IMR-90 (cell line): ENCODE results near the gene CACNA2D1. TPM values are rescaled to one million over a fixed set of nuclear protein-coding genes. Genes with fewer than 3 reads are reported as not detected.

Source experiments
- ATAC-seq: fragments of 200-7000 bp; cut with Tn5 transposase; 2 replicates; pipeline ENCODE4 v1.9.1; 2020; ENCODE audit warnings: low read depth, mild to moderate bottlenecking, moderate library complexity
- BruUV-seq: library from RNA; stranded (reverse); fragments of 400-500 nt; replicated peaks from 2 replicates; lab custom pipeline; 2021; lab: Mats Ljungman, UMichigan
- CTCF ChIA-PET: fragments of 300-600 bp; formaldehyde crosslinking; extraction: SDS; loops from one replicate; lab custom pipeline; 2021; ENCODE audit warnings: antibody characterized with exemption; lab: Yijun Ruan, JAX
- POLR2A ChIA-PET: fragments of 300-600 bp; sonication (Branson Sonifier 250); formaldehyde crosslinking; loops from one replicate; lab custom pipeline; 2022; ENCODE audit warnings: antibody characterized with exemption; ENCODE audit not compliant: unreplicated experiment; lab: Charles Lee
- DNase-seq: peaks from one replicate; pipeline ENCODE4 v3.0.0; 2013
- H2AFZ ChIP-seq: replicated peaks from 2 replicates; pipeline ENCODE3; 2013; ENCODE audit warnings: low read length, mild to moderate bottlenecking; ENCODE audit not compliant: poor library complexity
- H2AK5ac ChIP-seq: 2 replicates; pipeline ENCODE4 v1.6.1; 2013; ENCODE audit warnings: low read depth, low read length, inconsistent platforms
- H2AK9ac ChIP-seq: replicated peaks from 2 replicates; pipeline ENCODE3; 2013; ENCODE audit warnings: mild to moderate bottlenecking, low read depth, low read length, moderate library complexity; ENCODE audit not compliant: poor library complexity
- H2BK120ac ChIP-seq: 2 replicates; pipeline ENCODE4 v1.6.1; 2013; ENCODE audit warnings: low read depth, low read length, inconsistent platforms
- H2BK15ac ChIP-seq: 3 replicates; pipeline ENCODE4 v1.6.1; 2013; ENCODE audit warnings: low read depth, low read length, inconsistent platforms
- H2BK20ac ChIP-seq: 2 replicates; pipeline ENCODE4 v1.6.1; 2013; ENCODE audit warnings: low read depth, mild to moderate bottlenecking, inconsistent platforms, low read length, moderate library complexity
- H2BK5ac ChIP-seq: 2 replicates; pipeline ENCODE4 v1.6.1; 2013; ENCODE audit warnings: mild to moderate bottlenecking, low read depth, low read length, inconsistent platforms; ENCODE audit not compliant: poor library complexity, severe bottlenecking
- H3K14ac ChIP-seq: replicated peaks from 2 replicates; pipeline ENCODE4 v1.6.1; 2013; ENCODE audit warnings: low read depth, low read length, inconsistent platforms
- H3K18ac ChIP-seq: 2 replicates; pipeline ENCODE4 v1.6.1; 2013; ENCODE audit warnings: low read depth, low read length, control low read depth
- H3K23ac ChIP-seq: 2 replicates; pipeline ENCODE4 v1.6.1; 2013; ENCODE audit warnings: low read depth, low read length, inconsistent platforms
- H3K27ac ChIP-seq: 2 replicates; pipeline ENCODE4 v1.5.1; 2013; ENCODE audit warnings: mild to moderate bottlenecking, control low read depth, low read length; ENCODE audit not compliant: insufficient read depth
- H3K27me3 ChIP-seq: 2 replicates; pipeline ENCODE4 v1.6.1; 2013; ENCODE audit warnings: low read length; ENCODE audit not compliant: control insufficient read depth, insufficient read depth
- H3K36me3 ChIP-seq: 2 replicates; pipeline ENCODE4 v1.6.1; 2013; ENCODE audit warnings: low read length, mixed read lengths; ENCODE audit not compliant: control insufficient read depth, insufficient read depth
- H3K4ac ChIP-seq: 2 replicates; pipeline ENCODE4 v1.6.1; 2013; ENCODE audit warnings: low read depth, low read length, inconsistent platforms
- H3K4me1 ChIP-seq: 2 replicates; pipeline ENCODE4 v1.6.1; 2013; ENCODE audit warnings: low read length, mixed read lengths; ENCODE audit not compliant: control insufficient read depth, insufficient read depth
- H3K4me2 ChIP-seq: 2 replicates; pipeline ENCODE4 v1.6.1; 2013; ENCODE audit warnings: low read depth, mild to moderate bottlenecking, control low read depth, low read length, moderate library complexity
- H3K4me3 ChIP-seq: 2 replicates; pipeline ENCODE4 v1.5.1; 2013; ENCODE audit warnings: low read depth, mild to moderate bottlenecking, control low read depth, low read length, moderate library complexity; ENCODE audit not compliant: insufficient read depth
- H3K56ac ChIP-seq: 2 replicates; pipeline ENCODE4 v1.6.1; 2013; ENCODE audit warnings: low read length, inconsistent platforms; ENCODE audit not compliant: insufficient read depth; ENCODE audit errors: extremely low read depth
- H3K79me1 ChIP-seq, 2 experiments: 2 replicates each; pipeline ENCODE4 v1.6.1; 2013; ENCODE audit warnings: low read length in 2 of 2, inconsistent platforms in 1 of 2, low read depth in 1 of 2
- H3K9ac ChIP-seq: 2 replicates; pipeline ENCODE4 v1.6.1; 2013; ENCODE audit warnings: low read depth, low read length, control low read depth
- H3K9me1 ChIP-seq: 2 replicates; pipeline ENCODE4 v1.6.1; 2013; ENCODE audit warnings: low read length, inconsistent platforms; ENCODE audit not compliant: insufficient read depth
- H3K9me3 ChIP-seq: 2 replicates; pipeline ENCODE4 v1.6.1; 2013; ENCODE audit warnings: low read length; ENCODE audit not compliant: control insufficient read depth, insufficient read depth
- H4K20me1 ChIP-seq: 2 replicates; pipeline ENCODE4 v1.6.1; 2013; ENCODE audit warnings: low read length, inconsistent platforms; ENCODE audit not compliant: insufficient read depth
- H4K5ac ChIP-seq: 2 replicates; pipeline ENCODE4 v1.6.1; 2013; ENCODE audit warnings: mild to moderate bottlenecking, low read depth, low read length, control low read depth
- H4K8ac ChIP-seq, 2 experiments: 2 replicates each; pipeline ENCODE4 v1.6.1; 2013; ENCODE audit warnings: low read depth in 2 of 2, low read length in 2 of 2, control low read depth in 1 of 2, inconsistent platforms in 1 of 2
- H4K91ac ChIP-seq: 2 replicates; pipeline ENCODE4 v1.6.1; 2013; ENCODE audit warnings: low read depth, low read length, inconsistent platforms; ENCODE audit not compliant: insufficient read depth
- BHLHE40 ChIP-seq: fragments of 150-350 bp; IDR thresholded peaks from 2 replicates; pipeline ENCODE4 v1.6.1; 2016; ENCODE audit warnings: mild to moderate bottlenecking, low read depth, low read length
- CEBPB ChIP-seq: IDR thresholded peaks from 2 replicates; pipeline ENCODE4 v1.6.1; 2012; ENCODE audit warnings: low read depth, low read length, improper control_type of control experiment
- CHD1 ChIP-seq: IDR thresholded peaks from 2 replicates; pipeline ENCODE4 v1.6.1; 2012; ENCODE audit warnings: low read depth, low read length, improper control_type of control experiment
- FOS ChIP-seq: fragments of 150-350 bp; IDR thresholded peaks from 2 replicates; pipeline ENCODE4 v1.6.1; 2016; ENCODE audit warnings: low read depth, low read length
- MAFK ChIP-seq: IDR thresholded peaks from 2 replicates; pipeline ENCODE4 v1.6.1; 2012; ENCODE audit warnings: low read depth, low read length, improper control_type of control experiment
- MAZ ChIP-seq: IDR thresholded peaks from 2 replicates; pipeline ENCODE4 v1.6.1; 2012; ENCODE audit warnings: low read depth, mild to moderate bottlenecking, low read length, improper control_type of control experiment, moderate library complexity, borderline replicate concordance
- MXI1 ChIP-seq: IDR thresholded peaks from 2 replicates; pipeline ENCODE4 v1.6.1; 2012; ENCODE audit warnings: low read depth, mild to moderate bottlenecking, low read length, moderate library complexity, borderline replicate concordance
- NFE2L2 ChIP-seq: fragments of 150-350 bp; IDR thresholded peaks from 2 replicates; pipeline ENCODE4 v1.6.1; 2016; ENCODE audit warnings: low read depth, mild to moderate bottlenecking, low read length
- POLR2A ChIP-seq: IDR thresholded peaks from 2 replicates; pipeline ENCODE4 v1.6.1; 2012; ENCODE audit warnings: mild to moderate bottlenecking, low read depth, low read length
- RAD21 ChIP-seq: IDR thresholded peaks from 2 replicates; pipeline ENCODE4 v1.6.1; 2012; ENCODE audit warnings: low read length, improper control_type of control experiment
- RCOR1 ChIP-seq: IDR thresholded peaks from 2 replicates; pipeline ENCODE4 v1.6.1; 2012; ENCODE audit warnings: mild to moderate bottlenecking, low read length, improper control_type of control experiment; ENCODE audit not compliant: insufficient replicate concordance
- RFX5 ChIP-seq: IDR thresholded peaks from 2 replicates; pipeline ENCODE4 v1.8.0; 2012; ENCODE audit warnings: low read depth, mild to moderate bottlenecking, low read length, moderate library complexity
- SMC3 ChIP-seq: fragments of 150-350 bp; IDR thresholded peaks from 2 replicates; pipeline ENCODE4 v1.6.1; 2016; ENCODE audit warnings: low read depth, mild to moderate bottlenecking, antibody characterized with exemption, low read length, moderate library complexity
- USF2 ChIP-seq: fragments of 150-350 bp; IDR thresholded peaks from 2 replicates; pipeline ENCODE4 v1.6.1; 2017; ENCODE audit warnings: mild to moderate bottlenecking, antibody characterized with exemption, low read length, low read depth
- WGBS, 2 experiments: methylation state at CpG; one replicate each; pipeline versions ENCODE4 v1.1.5 to v1.1.7; 2013; ENCODE audit warnings: missing lambda C conversion rate in 2 of 2; ENCODE audit not compliant: insufficient read length in 1 of 2; ENCODE audit errors: extremely low coverage in 2 of 2; 5-methylcytosine and 5-hydroxymethylcytosine counted together
- dilution Hi-C: fragments of 300-500 bp; cut with HindIII; formaldehyde crosslinking; loops from one replicate; pipeline ENCODE4 v1.14.3; 2018; ENCODE audit warnings: low sequenced_read_pairs; ENCODE audit not compliant: unreplicated experiment
- in situ Hi-C: fragments of 300-500 bp; cut with MboI; formaldehyde crosslinking; loops from 3 replicates; pipeline ENCODE4 v1.14.3; 2019; ENCODE audit warnings: low sequenced_read_pairs, inconsistent platforms, mixed read lengths
- intact Hi-C: fragments of 100-400 bp; cut with micrococcal nuclease; formaldehyde crosslinking; loops from 2 replicates; pipeline ENCODE4 v1.10.0; 2022
- polyA plus RNA-seq, 3 experiments: library from polyadenylated mRNA; depleted of rRNA; stranded (reverse); fragments of >200 nt; gene quantifications; 2 replicates each; pipeline ENCODE4 v1.2.3, GENCODE V29; 2012; ENCODE audit warnings: low replicate concordance in 1 of 3
- total RNA-seq: library from RNA; depleted of rRNA; stranded (reverse); fragments of >200 nt; gene quantifications from 2 replicates; pipeline ENCODE4 v1.2.3, GENCODE V29; 2012
- TF ChIP-seq, protein P1 (sequence below): fragments of 150-350 bp; IDR thresholded peaks from 2 replicates; pipeline ENCODE4 v1.6.1; 2016; ENCODE audit warnings: low read depth, mild to moderate bottlenecking, low read length, moderate library complexity, borderline replicate concordance
- TF ChIP-seq, protein P2 (sequence below): conservative IDR thresholded peaks from 2 replicates; pipeline ENCODE4 v1.5.1; 2012; ENCODE audit warnings: mild to moderate bottlenecking, low read depth, low read length, improper control_type of control experiment

Gene CACNA2D1
- total and polyA plus RNA-seq, 2 of the 4 experiments (the other 2 are of a cell fraction), result 5.8 to 21.9 TPM

GRCh38 chr7:82468435-82468834, 24.9 kb upstream of the CACNA2D1 start:
- Histone ChIP-seq H2BK15ac (no peak overlapping the region), H2BK120ac (no peak overlapping the region), H3K14ac (no peak overlapping the region), H2BK20ac (no peak overlapping the region), H3K4ac (no peak overlapping the region), H3K9ac (no peak overlapping the region), H4K91ac (no peak overlapping the region), H2AFZ (no peak overlapping the region), H3K4me3 (no peak overlapping the region), H3K79me1 (no peaks in the 10 kb centered on the region), H3K27me3 (no peaks in the 10 kb centered on the region), H2AK9ac (no peak overlapping the region), H3K4me1 (no peaks in the 10 kb centered on the region), H2BK5ac (no peak overlapping the region), H4K5ac (no peak overlapping the region), H3K4me2 (no peak overlapping the region), H4K8ac (no peak overlapping the region), H3K56ac (no peak overlapping the region), H4K20me1 (no peaks in the 10 kb centered on the region), H3K9me1 (no peaks in the 10 kb centered on the region), H3K23ac (no peak overlapping the region), H3K9me3 (no peaks in the 10 kb centered on the region), H3K27ac (no peak overlapping the region), H2AK5ac (no peak overlapping the region), H3K18ac (no peak overlapping the region), H3K36me3 (no peaks in the 10 kb centered on the region)
- no CpG with 5 or more reads among the region's 3 CpGs for WGBS, 2 experiments
- in situ Hi-C loops (loop anchor here (25.0 kb wide), 1 partner anchor 981 kb away; no protein-coding TSS in a partner anchor), intact Hi-C loops (no loop called here), dilution Hi-C loops (no loop called here)
- ChIA-PET CTCF (no interaction called here), POLR2A (no interaction called here)
- no peak for TF ChIP-seq NFE2L2
- no peak for TF ChIP-seq SMC3
- TF ChIP-seq, protein P1, sequence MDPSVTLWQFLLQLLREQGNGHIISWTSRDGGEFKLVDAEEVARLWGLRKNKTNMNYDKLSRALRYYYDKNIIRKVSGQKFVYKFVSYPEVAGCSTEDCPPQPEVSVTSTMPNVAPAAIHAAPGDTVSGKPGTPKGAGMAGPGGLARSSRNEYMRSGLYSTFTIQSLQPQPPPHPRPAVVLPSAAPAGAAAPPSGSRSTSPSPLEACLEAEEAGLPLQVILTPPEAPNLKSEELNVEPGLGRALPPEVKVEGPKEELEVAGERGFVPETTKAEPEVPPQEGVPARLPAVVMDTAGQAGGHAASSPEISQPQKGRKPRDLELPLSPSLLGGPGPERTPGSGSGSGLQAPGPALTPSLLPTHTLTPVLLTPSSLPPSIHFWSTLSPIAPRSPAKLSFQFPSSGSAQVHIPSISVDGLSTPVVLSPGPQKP, result no peak
- TF ChIP-seq FOS, result no peak
- TF ChIP-seq CHD1, result no peak
- TF ChIP-seq, protein P2, sequence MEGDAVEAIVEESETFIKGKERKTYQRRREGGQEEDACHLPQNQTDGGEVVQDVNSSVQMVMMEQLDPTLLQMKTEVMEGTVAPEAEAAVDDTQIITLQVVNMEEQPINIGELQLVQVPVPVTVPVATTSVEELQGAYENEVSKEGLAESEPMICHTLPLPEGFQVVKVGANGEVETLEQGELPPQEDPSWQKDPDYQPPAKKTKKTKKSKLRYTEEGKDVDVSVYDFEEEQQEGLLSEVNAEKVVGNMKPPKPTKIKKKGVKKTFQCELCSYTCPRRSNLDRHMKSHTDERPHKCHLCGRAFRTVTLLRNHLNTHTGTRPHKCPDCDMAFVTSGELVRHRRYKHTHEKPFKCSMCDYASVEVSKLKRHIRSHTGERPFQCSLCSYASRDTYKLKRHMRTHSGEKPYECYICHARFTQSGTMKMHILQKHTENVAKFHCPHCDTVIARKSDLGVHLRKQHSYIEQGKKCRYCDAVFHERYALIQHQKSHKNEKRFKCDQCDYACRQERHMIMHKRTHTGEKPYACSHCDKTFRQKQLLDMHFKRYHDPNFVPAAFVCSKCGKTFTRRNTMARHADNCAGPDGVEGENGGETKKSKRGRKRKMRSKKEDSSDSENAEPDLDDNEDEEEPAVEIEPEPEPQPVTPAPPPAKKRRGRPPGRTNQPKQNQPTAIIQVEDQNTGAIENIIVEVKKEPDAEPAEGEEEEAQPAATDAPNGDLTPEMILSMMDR, result no peak
- no peak for TF ChIP-seq CEBPB
- no peak for TF ChIP-seq MXI1
- no peak for TF ChIP-seq RCOR1
- TF ChIP-seq RFX5, result no peak
- no peak for TF ChIP-seq MAZ
- no peak for TF ChIP-seq POLR2A
- TF ChIP-seq BHLHE40, result no peak
- no peak for TF ChIP-seq RAD21
- no peak for TF ChIP-seq USF2
- no peak for TF ChIP-seq MAFK
- no peak for ATAC-seq
- BruUV-seq, result no TSS peak
- no peak for DNase-seq
